GM19438 (cell line): ENCODE measurements around the gene CCDC142.
A peak's percentile ranks its signal among the peaks of the same experiment; 100 is the strongest.
"Not testable (repeated sequence)": the region's sequence is repeated elsewhere in the genome, so short reads cannot be mapped to it uniquely, and the experiment has no call there.

Experiments
- ATAC-seq: cut with Tn5 transposase; IDR thresholded peaks from one replicate; pipeline ENCODE4 v1.9.1; 2021; ENCODE audit warnings: low read depth; ENCODE audit not compliant: unreplicated experiment

Gene CCDC142

GRCh38 chr2:74447230-74447999, 35.4 kb downstream of the CCDC142 start:
- no peak for ATAC-seq

- ATAC-seq = no peak
These were observed 38.1 kb downstream of the CCDC142 start for GRCh38 chr2:74444498-74445318.

GRCh38 chr2:74442483-74443297, 40.1 kb downstream of the CCDC142 start:
- ATAC-seq = not testable (repeated sequence)

GRCh38 chr2:74441690-74442482, 40.9 kb downstream of the CCDC142 start, which contains the start of gene RTKN:
Gene RTKN, minus strand, starts transcription at chr2:74441937. Its CDS starts 121 bp downstream, at chr2:74441816.
- ATAC-seq = peak; percentile 47

GRCh38 chr2:74441170-74441689, 41.6 kb downstream of the CCDC142 start:
- no peak for ATAC-seq

- peak; percentile 70 for ATAC-seq
These were observed 42.2 kb downstream of the CCDC142 start for GRCh38 chr2:74440378-74441169.

GRCh38 chr2:74439803-74440377, 42.9 kb downstream of the CCDC142 start:
- ATAC-seq = no peak

GRCh38 chr2:74439373-74439772, 43.4 kb downstream of the CCDC142 start:
- ATAC-seq = no peak

- no peak for ATAC-seq
These were observed 44.5 kb downstream of the CCDC142 start for GRCh38 chr2:74438248-74438647.

- ATAC-seq = no peak
These were observed 45.7 kb downstream of the CCDC142 start for GRCh38 chr2:74436848-74437695.

GRCh38 chr2:74436111-74436805, 46.5 kb downstream of the CCDC142 start:
- ATAC-seq = no peak

- ATAC-seq = no peak
These were observed 52.3 kb downstream of the CCDC142 start for GRCh38 chr2:74430502-74430901.

- no peak for ATAC-seq
These were observed 53.0 kb downstream of the CCDC142 start for GRCh38 chr2:74429487-74430451.

GRCh38 chr2:74428675-74429074, 54.1 kb downstream of the CCDC142 start:
- no peak for ATAC-seq

GRCh38 chr2:74427551-74427950, 55.2 kb downstream of the CCDC142 start:
- ATAC-seq = no peak

- no peak for ATAC-seq
These were observed 56.5 kb downstream of the CCDC142 start for GRCh38 chr2:74426181-74426758.
